Fibroblast of pulmonary artery (primary cell): Measurements from ENCODE around the gene CELF1.

ENCODE experiments used
- DNase-seq: peaks from one replicate; pipeline ENCODE4 v3.0.0-alpha.2; 2010; ENCODE audit warnings: low read depth
- H3K4me3 ChIP-seq: replicated peaks from 2 replicates; pipeline ENCODE4 v1.5.1; 2011; ENCODE audit warnings: low read depth, mild to moderate bottlenecking, control low read depth, low read length, moderate library complexity
- TF ChIP-seq, protein P1 (sequence below): IDR thresholded peaks from 2 replicates; pipeline ENCODE4 v1.5.1; 2011; ENCODE audit warnings: mild to moderate bottlenecking, control low read depth, low read length, inconsistent platforms; ENCODE audit errors: missing control alignments

The CELF1 gene

DNA sequence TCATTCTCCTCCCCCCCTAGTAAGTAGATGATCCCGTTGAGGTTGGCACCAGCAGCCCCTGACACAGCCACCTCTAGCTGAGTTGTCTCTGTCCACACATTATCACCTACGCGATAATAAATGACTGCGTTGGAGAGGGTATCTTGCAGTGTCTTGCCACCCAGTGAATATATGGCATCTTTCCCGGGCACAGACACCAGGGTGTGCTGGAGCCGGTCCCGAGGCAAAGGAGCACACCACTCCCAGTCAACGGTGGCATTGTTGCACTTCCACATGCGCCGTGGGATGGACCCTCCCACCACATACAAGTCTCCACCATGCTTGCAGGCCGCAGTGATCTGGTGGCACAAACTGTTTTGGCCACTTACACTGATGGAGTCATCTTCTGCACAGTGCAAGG is 20.4 kb upstream of the CELF1 start:
- H3K4me3 ChIP-seq: no peak overlapping the region
- TF ChIP-seq, protein P1, sequence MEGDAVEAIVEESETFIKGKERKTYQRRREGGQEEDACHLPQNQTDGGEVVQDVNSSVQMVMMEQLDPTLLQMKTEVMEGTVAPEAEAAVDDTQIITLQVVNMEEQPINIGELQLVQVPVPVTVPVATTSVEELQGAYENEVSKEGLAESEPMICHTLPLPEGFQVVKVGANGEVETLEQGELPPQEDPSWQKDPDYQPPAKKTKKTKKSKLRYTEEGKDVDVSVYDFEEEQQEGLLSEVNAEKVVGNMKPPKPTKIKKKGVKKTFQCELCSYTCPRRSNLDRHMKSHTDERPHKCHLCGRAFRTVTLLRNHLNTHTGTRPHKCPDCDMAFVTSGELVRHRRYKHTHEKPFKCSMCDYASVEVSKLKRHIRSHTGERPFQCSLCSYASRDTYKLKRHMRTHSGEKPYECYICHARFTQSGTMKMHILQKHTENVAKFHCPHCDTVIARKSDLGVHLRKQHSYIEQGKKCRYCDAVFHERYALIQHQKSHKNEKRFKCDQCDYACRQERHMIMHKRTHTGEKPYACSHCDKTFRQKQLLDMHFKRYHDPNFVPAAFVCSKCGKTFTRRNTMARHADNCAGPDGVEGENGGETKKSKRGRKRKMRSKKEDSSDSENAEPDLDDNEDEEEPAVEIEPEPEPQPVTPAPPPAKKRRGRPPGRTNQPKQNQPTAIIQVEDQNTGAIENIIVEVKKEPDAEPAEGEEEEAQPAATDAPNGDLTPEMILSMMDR: no peak
- DNase-seq: no peak

DNA sequence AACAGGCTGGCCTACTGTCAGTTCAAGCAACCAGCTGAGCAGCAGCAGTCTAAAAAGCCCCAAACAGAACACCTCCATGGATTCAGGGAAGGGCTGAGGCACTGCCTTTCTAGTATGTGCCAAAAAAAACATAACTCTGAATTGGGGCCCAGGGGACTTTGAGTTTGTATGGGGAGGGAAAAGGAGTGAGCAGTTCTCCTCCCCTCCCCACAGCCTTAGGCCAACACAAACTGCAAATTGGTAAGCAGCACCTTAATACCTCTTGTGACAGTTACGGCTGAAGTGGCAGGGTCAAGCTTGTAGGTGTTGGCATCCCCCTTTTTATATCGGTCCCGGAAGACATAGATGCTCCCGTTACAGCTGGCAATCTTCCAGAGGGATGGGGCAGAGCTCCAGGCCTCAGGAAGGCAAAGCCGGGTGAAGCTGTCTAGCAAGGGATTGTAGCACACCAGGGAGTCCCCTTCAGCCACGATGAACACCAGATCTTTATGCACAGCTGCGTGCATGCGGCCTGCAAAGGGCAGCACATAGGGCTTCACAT is 19.9 kb upstream of the CELF1 start:
- DNase-seq: no peak
- no peak overlapping the region for H3K4me3 ChIP-seq
- TF ChIP-seq, protein P1: no peak

DNA sequence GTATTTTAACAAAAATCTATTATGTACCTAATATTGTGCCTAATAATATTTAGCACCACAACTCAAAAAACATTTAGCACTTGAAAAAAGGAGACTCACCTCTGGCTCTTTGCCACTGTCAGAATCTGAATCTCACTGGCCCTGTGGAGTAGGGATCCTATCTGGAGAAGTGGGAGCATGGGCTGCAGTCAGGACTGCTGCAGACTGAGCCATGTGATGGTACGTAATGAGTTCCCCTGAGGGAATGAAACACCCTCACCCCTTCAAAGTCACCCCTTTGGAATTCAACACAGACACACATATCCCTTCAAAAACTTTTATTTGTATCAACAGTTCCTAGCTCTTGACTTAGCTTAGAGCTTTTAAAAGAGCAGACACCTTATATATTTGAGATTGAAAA is 19.0 kb upstream of the CELF1 start:
- no peak for DNase-seq
- TF ChIP-seq, protein P1: no peak
- H3K4me3 ChIP-seq: no peak overlapping the region

DNA sequence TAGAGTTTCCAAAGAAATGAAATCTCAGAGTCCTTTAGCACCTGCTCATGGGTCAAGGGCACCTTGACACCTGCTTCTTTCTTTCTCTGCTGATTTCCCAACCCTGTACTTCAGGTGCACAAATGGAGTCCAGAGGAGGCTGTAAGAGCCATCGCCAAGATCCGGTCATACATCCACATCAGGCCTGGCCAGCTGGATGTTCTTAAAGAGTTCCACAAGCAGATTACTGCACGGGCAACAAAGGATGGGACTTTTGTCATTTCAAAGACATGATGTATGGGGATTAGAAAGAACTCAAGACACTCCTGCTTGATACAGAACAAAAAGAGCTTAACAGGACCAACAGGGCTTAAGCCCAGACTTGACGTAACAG is 18.4 kb upstream of the CELF1 start:
- no peak for DNase-seq
- TF ChIP-seq, protein P1: no peak

DNA sequence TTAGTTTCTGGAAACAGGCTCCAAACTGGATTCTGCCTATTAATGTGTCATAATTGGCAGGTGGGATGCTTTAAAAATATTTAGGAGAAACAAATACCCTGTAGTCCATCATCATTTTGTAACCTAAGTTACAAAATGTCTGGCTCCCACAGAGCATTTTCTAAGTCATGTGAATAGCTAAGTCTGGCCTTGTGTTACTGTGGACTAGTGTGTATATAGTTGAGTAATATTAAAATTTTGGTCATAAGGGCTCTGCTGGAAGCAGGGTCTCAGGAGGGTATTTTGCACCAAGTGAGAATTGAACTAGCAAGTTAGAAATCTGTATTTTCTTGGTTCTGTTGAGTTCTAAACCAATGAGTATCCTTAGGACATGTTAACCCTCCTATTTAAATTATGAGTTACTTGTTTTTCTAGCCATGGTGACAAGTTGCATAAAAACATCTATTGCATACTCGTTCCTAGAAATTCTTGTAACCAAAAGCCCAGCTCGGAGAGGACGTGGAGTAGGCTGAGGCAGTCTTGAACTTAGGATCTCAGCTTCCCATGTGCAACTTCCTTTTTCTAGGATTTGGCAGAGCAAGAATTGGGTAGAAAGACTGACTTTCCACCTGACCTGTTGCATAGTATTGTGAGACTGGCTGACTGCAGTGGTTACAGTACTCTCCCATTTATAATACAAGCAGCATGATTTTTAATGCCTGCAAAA is 17.9 kb upstream of the CELF1 start:
- DNase-seq: no peak
- H3K4me3 ChIP-seq: no peak overlapping the region
- TF ChIP-seq, protein P1: no peak

More for the DNA sequence above, 18.4 kb upstream of the CELF1 start:
- no peak overlapping the region for H3K4me3 ChIP-seq

DNA sequence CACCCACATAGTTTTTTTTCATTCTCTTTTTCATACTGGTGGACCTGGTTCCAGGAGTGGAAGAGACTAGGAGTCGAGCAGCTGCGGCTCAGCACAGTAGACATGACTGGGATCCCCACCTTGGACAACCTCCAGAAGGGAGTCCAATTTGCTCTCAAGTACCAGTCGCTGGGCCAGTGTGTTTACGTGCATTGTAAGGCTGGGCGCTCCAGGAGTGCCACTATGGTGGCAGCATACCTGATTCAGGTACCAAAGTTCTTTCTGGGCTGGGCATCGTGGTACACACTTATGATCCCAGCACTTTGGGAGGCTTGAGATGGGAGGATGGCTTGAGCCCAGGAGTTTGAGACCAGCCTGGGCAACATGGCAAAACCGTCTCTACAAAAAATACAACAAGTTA is 16.7 kb upstream of the CELF1 start:
- H3K4me3 ChIP-seq: no peak overlapping the region
- TF ChIP-seq, protein P1: no peak
- no peak for DNase-seq
